ENCODE measurements around the gene POLR2I. TPM values are rescaled to one million over a fixed set of nuclear protein-coding genes. Genes with fewer than 3 reads are reported as not detected.

The POLR2I gene
- total and polyA plus RNA-seq, 2 of the 13 experiments (the other 11 are each of a cell fraction or from before 2014, with no cell fraction given), result 40.5 to 104 TPM

GRCh38 chr19:36120092-36120983 lies 5.7 kb upstream of the POLR2I start (continued):
- no peak for TF ChIP-seq TIGD3 (CRISPR knock-in tag; IDR thresholded peaks at IDR 0.05; ENCODE audit: borderline replicate concordance)
- no peak for TF ChIP-seq AKNA (CRISPR knock-in tag; IDR thresholded peaks at IDR 0.05; ENCODE audit: borderline replicate concordance)
- peak; percentile 38; the same call in 1 of the 2 replicates for TF ChIP-seq ZBTB7A (CRISPR knock-in tag; IDR thresholded peaks at IDR 0.05)
- TF ChIP-seq ZNF609 (CRISPR knock-in tag; IDR thresholded peaks at IDR 0.05; ENCODE audit: borderline replicate concordance), result peak; percentile 85; the same call in 1 of the 2 replicates
- no peak for TF ChIP-seq NPAS2 (CRISPR knock-in tag; IDR thresholded peaks at IDR 0.05; ENCODE audit: borderline replicate concordance)
- peak; percentile 82; the same call in 1 of the 2 replicates for TF ChIP-seq ZNF264 (CRISPR knock-in tag; IDR thresholded peaks at IDR 0.05)
- no peak for TF ChIP-seq ISX (CRISPR knock-in tag; conservative IDR thresholded peaks at IDR 0.05)
- TF ChIP-seq IRF1 (CRISPR knock-in tag; IDR thresholded peaks at IDR 0.05; ENCODE audit: low read depth), result no peak
- no peak for TF ChIP-seq PCBP1 (IDR thresholded peaks at IDR 0.05; ENCODE audit: borderline replicate concordance, low read depth, low read length)
- no peak for TF ChIP-seq ZNF703 (CRISPR knock-in tag; IDR thresholded peaks at IDR 0.05; ENCODE audit: borderline replicate concordance)
- TF ChIP-seq NCOR1 (IDR thresholded peaks at IDR 0.05; ENCODE audit: borderline replicate concordance, low read length), result peak; percentile 58; the same call in 1 of the 2 replicates
- peak; percentile 66; the same call in 1 of the 2 replicates for TF ChIP-seq KMT2A (CRISPR knock-in tag; IDR thresholded peaks at IDR 0.05)
- TF ChIP-seq MEIS1 (CRISPR knock-in tag; IDR thresholded peaks at IDR 0.05; ENCODE audit: borderline replicate concordance), result 0 out of 2 replicates have a peak, but pooled peaks have one; percentile 59
- peak; percentile 56; the same call in 1 of the 2 replicates for TF ChIP-seq RXRB (CRISPR knock-in tag; IDR thresholded peaks at IDR 0.05; ENCODE audit: borderline replicate concordance)
- no peak for TF ChIP-seq JUND (CRISPR knock-in tag; IDR thresholded peaks at IDR 0.05)
